Measurements from ENCODE around the gene RASGRF1.
A peak's percentile ranks its signal among the peaks of the same experiment; 100 is the strongest.

The RASGRF1 gene

DNA sequence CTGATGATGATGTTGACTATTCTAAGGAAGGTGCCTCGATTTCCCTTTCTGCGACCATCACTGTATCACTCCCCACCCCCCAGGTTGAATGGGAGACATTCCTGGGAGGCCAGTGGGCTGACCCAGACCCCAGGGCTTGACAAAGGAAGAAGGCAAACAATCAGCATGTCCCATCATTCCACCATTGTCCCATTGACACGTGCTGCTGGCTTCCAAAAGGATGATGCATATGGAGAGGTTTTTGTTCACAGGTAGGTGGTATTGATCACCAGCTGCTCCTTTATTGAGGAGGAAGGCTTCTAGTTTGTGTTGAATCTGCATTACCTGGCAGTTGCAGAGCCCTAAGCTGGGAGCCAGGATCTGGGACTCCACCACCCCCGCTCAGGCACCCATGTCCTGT lies 30.4 kb downstream of the RASGRF1 start:
- no peak for ATAC-seq
- Mint-ChIP-seq H3K27ac (peak overlapping the region in 1 of 2 donors; percentile 21), H3K4me1 (no peaks in the 10 kb centered on the region), H3K9me3 (no peaks in the 10 kb centered on the region), H3K27me3 (peaks cover 15% of the 10 kb centered on the region), H3K4me3 (no peak overlapping the region)
- no peak for DNase-seq

DNA sequence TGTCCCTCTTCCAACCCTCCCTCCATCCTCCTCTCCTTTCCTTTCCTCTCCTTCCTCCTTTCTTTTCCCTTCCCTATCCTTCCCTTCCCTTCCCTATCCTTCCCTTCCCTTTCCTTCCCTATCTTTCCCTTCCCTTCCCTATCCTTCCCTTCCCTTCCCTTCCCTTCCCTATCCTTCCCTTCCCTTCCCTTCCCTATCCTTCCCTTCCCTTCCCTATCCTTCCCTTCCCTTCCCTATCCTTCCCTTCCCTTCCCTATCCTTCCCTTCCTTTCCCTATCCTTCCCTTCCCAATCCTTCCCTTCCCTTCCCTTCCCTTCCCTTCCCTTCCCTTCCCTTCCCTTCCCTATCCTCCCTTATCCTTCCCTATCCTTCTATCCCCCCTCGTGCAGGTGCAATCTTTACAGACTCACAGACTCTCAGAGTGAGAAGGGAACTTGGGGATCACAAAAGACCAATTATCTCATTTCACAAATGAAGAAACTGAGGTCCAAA lies 31.5 kb downstream of the RASGRF1 start:
- no peak for DNase-seq
- H3K4me3 Mint-ChIP-seq = no peak overlapping the region
- H3K27ac Mint-ChIP-seq = no peak overlapping the region
- no peaks in the 10 kb centered on the region for H3K9me3 Mint-ChIP-seq
- no peak for ATAC-seq
- peaks cover 15% of the 10 kb centered on the region for H3K27me3 Mint-ChIP-seq
- H3K4me1 Mint-ChIP-seq = no peaks in the 10 kb centered on the region

DNA sequence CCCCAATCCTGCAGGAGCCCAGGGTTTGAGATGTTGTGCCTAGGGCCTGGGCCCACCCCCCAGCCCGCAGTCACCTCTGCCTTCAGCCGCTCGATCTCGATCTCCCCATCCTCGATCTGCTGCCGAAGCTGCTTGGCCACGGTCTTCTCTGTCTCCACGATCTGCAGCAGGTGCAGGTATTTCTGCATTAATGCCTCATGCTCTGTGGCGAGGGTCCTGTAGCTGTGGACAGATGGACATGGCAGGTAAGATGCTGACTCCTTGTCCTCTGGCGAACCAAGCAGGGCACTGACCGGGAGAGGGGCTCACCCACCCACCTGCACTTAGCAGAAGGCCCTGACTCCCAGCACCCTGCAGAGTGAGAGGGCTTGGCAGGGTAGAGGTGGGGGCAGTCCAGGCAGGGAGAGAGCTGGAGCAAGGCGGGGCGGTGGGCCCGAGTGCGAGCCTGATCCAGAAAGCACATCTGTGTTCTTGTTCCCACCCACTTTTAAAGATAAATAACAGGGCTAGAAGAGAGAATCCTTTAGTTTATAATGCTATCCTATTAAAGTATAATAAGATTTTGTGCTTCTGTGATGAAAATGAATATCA lies 32.2 kb downstream of the RASGRF1 start:
- ATAC-seq (no peak), DNase-seq (no peak)
- Mint-ChIP-seq H3K9me3 (no peaks in the 10 kb centered on the region), H3K4me3 (no peak overlapping the region), H3K27me3 (peaks cover 15% of the 10 kb centered on the region), H3K4me1 (no peaks in the 10 kb centered on the region), H3K27ac (no peak overlapping the region)

DNA sequence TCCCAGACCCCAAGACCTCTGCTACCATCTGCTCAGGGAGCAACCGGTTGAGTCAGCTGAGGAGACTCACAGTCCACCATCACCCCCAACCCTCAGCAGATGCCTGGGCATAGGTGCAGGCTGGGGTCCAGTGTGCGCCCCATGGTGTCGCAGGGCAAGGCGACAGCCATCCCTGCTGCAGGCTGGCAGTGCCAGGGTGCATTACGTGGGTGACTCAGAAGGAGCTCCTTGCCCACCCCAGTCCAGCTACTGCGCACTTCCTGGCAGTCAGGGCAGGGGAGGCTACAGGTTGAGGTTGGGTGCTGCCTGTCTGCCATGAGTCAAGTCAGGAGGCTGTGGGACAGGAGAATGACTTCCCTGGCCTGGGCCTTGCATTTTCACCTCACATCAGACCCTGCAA lies 33.5 kb downstream of the RASGRF1 start:
- Mint-ChIP-seq H3K4me3 (no peak overlapping the region), H3K27me3 (peaks cover 23% of the 10 kb centered on the region), H3K27ac (no peak overlapping the region), H3K9me3 (no peaks in the 10 kb centered on the region), H3K4me1 (no peaks in the 10 kb centered on the region)
- ATAC-seq (no peak), DNase-seq (no peak)

DNA sequence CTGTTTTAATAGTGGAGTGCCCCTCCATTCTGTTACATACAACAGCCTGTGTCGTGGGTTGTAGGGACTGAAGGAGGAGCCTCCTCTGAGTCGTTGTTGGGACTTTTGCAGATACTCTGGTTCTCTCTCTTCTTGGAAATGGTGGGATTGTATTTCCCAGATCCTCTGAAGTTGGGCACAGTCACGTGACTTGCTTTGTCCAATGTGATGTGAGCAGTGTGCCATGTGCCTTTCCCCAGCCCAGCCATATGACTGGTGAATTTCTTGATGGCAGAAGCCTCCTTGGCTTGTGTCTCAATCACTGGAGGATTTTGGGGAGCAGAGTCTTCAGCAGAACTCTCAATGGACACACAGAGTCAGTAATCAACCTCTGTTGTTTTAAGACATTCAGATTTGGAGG lies 36.2 kb downstream of the RASGRF1 start:
- H3K27me3 Mint-ChIP-seq = peaks cover 23% of the 10 kb centered on the region
- H3K27ac Mint-ChIP-seq = no peak overlapping the region

DNA sequence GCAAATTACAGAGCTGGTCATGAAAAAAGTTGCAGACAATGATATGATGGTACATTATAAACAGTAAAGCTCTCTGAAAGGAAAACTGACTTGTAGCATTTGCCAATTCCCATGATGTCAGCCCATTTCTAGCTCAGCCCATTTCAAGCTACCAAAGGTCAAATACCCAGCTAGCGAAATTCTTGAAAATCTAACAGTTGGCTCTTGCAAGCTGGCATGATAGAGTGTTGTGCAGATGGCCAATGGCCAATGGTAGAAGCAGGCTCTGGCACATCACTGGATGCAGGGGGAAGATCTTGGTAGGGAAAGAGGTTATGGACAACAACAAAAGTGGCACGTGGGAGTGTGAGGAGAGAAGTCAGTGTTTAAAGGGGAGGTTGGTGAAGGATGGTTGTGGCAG lies 36.7 kb downstream of the RASGRF1 start:
- Mint-ChIP-seq H3K9me3 (no peaks in the 10 kb centered on the region), H3K27me3 (peaks cover 27% of the 10 kb centered on the region), H3K4me3 (no peak overlapping the region), H3K27ac (peak overlapping the region in 1 of 2 donors; percentile 8), H3K4me1 (no peaks in the 10 kb centered on the region)
- DNase-seq (no peak), ATAC-seq (no peak)

More for the DNA sequence above, 36.2 kb downstream of the RASGRF1 start:
- no peaks in the 10 kb centered on the region for H3K9me3 Mint-ChIP-seq
- no peaks in the 10 kb centered on the region for H3K4me1 Mint-ChIP-seq
- no peak for DNase-seq
- H3K4me3 Mint-ChIP-seq = no peak overlapping the region
- no peak for ATAC-seq

DNA sequence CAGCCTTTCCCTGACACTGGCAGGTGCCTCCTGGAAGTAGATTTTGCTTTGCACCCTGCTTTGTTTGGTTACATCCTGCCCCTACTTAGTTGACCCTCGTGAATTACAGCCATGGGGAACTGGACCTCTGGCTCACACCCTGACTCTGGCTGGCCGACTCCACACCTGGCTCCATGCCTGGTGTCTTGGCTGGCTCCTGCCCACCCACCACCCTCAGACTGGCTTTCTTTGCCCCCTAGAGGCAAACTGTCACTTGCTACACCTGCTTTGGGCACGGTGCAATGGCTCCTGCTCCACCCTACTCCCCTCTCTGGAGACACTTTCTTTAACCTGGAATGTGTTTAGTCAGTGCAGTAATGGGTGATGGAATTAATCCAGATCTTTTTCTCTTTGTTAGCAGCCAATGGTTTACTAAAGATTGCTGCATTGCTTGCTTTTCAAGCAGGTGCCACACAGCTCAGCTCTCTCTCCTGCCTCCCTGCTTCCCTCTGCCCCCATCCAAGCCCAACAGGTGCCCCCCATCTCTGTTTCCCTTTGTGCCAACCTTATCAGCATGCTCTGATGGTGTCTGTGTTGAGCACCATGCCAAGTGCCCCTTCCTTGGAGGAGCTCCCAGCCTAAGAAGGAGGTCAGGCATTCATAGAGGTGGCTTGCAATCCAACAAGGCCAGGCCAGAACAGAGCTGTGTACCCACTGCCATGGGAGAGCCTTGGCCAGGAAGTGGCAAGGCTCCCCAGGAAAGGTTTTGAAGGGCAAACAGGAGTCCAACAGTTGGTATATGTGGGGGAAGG lies 38.4 kb downstream of the RASGRF1 start:
- Mint-ChIP-seq H3K27ac (no peak overlapping the region), H3K4me3 (no peak overlapping the region), H3K4me1 (no peaks in the 10 kb centered on the region), H3K9me3 (no peaks in the 10 kb centered on the region), H3K27me3 (peaks cover 29% of the 10 kb centered on the region)
- DNase-seq (no peak), ATAC-seq (no peak)

DNA sequence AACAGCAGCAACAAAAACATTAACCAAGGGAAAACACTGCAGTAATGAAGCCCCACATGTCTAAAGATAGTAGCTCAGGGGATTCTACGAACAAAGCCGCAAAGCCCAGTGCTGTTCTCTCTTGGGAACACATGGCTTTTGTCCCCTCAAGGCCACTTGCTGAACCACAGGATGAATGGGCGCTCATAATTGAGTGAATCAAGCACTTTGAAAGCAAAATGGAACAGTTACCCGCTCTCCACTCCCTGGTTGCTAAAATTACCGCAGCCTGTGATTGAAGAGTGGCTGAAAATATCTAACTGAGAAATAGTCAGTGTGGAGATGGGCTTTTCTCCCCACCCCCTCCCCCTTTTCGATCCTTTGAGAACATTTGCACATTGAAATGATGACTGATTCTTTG lies 39.6 kb downstream of the RASGRF1 start:
- Mint-ChIP-seq H3K4me3 (no peak overlapping the region), H3K27ac (no peak overlapping the region), H3K27me3 (peaks cover 20% of the 10 kb centered on the region), H3K9me3 (no peaks in the 10 kb centered on the region), H3K4me1 (no peaks in the 10 kb centered on the region)
- no peak for ATAC-seq
- no peak for DNase-seq

DNA sequence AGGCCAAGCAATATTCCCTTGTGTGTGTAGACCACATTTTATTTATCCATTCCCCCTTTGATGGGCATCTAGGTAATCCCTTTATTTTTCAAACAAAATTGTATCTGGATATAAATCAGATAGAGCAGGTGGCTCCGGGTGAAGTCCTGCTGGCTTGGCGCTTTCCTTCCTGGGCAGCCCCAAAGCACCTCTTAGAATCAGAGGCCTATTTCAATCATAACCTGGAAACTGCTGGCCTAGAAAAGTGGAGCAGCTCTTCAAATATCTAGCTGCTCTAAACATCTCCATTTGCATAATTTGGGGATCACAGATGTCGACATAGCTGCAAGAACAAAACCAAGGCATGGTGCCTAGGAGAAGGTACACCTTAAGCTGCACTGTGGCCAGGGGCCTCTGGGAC lies 40.2 kb downstream of the RASGRF1 start:
- no peak overlapping the region for H3K4me3 Mint-ChIP-seq
- ATAC-seq = no peak
- H3K9me3 Mint-ChIP-seq = no peaks in the 10 kb centered on the region
- no peaks in the 10 kb centered on the region for H3K4me1 Mint-ChIP-seq
- peaks cover 14% of the 10 kb centered on the region for H3K27me3 Mint-ChIP-seq
- DNase-seq = no peak
- no peak overlapping the region for H3K27ac Mint-ChIP-seq

DNA sequence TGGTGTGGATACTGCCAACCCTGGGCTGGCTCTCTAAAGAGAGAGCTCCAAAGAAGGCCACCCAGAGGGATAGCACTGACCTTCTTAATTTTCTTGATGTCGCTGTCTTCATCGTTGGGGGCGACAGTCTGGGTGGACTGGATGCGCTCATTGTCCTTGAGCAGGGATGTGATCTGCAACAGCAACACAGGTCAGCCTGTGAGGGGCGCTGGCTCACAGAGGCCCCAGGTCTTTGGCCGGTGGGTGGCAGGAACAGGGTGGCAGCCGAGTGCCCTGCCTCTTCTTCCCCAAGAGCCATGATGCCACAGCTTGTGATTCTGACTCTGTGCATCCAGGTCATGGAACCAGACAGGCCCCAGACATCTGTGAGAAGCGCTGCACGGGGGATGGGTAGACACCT lies 41.2 kb downstream of the RASGRF1 start:
- no peak overlapping the region for H3K4me3 Mint-ChIP-seq
- DNase-seq (no peak), ATAC-seq (no peak)
- no peaks in the 10 kb centered on the region for H3K4me1 Mint-ChIP-seq
- H3K27ac Mint-ChIP-seq = no peak overlapping the region
- peaks cover 0 to 1% of the 10 kb centered on the region in 2 donors for H3K9me3 Mint-ChIP-seq
- peaks cover 14% of the 10 kb centered on the region for H3K27me3 Mint-ChIP-seq

DNA sequence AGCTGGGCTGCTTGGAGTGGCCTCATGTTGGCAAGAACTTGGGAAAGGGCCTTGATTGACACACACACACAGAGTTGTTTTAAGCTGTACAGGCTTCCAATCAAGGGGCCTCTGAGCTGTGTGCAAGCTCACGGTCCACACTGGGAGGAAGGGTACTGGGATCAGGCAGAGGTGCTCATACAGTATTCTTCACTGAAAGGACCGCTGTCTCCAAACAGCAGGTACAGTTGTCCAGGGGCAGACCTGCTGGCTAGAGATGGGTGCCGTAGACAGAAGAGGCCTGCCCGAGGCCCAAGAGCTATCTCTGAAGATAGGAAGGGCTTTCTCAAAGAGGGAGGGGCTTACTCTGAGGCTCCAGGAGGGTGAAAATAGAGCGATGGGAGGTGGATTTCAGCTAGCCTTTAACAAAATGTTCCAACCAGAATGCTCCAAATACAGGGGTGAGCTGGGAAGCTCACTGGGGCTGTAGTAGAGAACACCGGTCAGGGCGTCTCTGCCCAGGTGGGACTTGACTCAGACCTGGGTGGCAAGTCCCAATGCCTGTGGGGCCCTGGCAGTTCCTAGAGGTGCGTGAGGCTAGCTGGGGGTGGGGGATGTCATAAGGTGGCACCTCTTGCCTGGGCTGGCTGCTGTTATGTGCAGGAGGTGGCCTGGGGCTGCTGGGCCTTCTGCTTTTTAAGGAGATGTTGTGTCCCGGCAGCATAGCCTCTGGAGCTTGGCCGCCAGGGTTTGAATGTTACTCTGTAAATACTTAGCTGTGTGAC lies 42.7 kb downstream of the RASGRF1 start:
- no peak overlapping the region for H3K4me3 Mint-ChIP-seq
- H3K27me3 Mint-ChIP-seq = peaks cover 13% of the 10 kb centered on the region
- H3K4me1 Mint-ChIP-seq = no peaks in the 10 kb centered on the region
- ATAC-seq (no peak), DNase-seq (no peak)
- no peak overlapping the region for H3K27ac Mint-ChIP-seq
- peaks cover 5 to 17% of the 10 kb centered on the region in 2 donors for H3K9me3 Mint-ChIP-seq

DNA sequence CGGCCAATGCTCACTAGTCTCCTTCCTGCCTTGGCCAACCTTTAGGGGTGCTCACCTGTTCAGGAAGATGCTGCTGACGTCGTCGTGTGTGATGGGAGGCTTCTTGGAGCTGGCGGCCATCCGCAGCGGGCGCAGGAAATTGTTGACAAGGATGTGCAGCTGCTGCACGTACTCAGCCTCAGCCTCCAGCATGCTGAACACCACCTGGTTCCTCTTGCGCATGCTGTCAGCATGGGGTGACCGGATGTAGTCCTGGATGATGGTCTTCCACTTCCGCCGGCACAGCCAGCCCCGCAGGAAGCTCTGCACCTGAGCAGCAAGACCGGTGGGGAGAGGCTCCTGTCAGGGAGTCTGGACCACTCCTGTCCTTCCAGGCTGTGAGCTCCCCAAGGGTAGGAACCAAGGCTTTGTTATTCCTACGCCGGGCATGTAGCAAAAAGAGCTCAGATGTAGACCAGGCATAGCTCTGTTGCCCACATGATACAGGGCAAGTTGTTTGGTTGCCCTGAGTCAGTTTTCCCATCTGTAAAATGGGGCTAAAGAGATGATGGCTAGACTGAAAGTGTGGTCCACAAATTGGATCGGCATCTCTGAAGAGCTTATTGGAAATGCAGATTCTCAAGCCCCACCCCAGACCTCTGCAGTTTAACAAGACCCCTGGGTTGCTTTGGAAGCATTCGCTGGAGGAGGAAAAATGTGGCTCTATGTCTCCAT lies 43.7 kb downstream of the RASGRF1 start:
- H3K27me3 Mint-ChIP-seq = peaks cover 11% of the 10 kb centered on the region
- no peak overlapping the region for H3K27ac Mint-ChIP-seq
- no peaks in the 10 kb centered on the region for H3K4me1 Mint-ChIP-seq
- H3K9me3 Mint-ChIP-seq = peaks cover 5 to 23% of the 10 kb centered on the region in 2 donors
- ATAC-seq = no peak
- no peak overlapping the region for H3K4me3 Mint-ChIP-seq
- no peak for DNase-seq

DNA sequence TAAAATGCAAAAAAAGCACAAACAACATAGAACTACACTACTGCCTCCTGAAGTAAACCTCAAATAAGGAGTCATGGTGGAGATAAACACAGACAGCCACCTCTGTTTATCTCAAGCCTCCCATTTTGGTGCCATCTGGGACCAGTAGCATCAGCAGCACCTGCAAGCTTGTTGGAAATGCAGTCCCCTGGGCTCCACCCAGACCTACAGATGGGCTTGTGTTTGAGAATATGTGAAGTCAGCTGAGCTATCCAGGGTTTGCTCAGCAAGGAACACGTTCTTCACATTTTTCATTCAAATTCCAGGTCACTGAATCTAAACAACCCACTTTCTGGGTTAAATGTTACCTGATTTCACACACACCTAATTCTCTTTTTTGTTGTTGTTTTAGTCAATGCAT lies 45.5 kb downstream of the RASGRF1 start:
- Mint-ChIP-seq H3K27me3 (peaks cover 27% of the 10 kb centered on the region), H3K9me3 (peaks cover 5 to 31% of the 10 kb centered on the region in 2 donors), H3K4me3 (no peak overlapping the region), H3K27ac (no peak overlapping the region), H3K4me1 (no peaks in the 10 kb centered on the region)
- ATAC-seq (no peak), DNase-seq (no peak)

DNA sequence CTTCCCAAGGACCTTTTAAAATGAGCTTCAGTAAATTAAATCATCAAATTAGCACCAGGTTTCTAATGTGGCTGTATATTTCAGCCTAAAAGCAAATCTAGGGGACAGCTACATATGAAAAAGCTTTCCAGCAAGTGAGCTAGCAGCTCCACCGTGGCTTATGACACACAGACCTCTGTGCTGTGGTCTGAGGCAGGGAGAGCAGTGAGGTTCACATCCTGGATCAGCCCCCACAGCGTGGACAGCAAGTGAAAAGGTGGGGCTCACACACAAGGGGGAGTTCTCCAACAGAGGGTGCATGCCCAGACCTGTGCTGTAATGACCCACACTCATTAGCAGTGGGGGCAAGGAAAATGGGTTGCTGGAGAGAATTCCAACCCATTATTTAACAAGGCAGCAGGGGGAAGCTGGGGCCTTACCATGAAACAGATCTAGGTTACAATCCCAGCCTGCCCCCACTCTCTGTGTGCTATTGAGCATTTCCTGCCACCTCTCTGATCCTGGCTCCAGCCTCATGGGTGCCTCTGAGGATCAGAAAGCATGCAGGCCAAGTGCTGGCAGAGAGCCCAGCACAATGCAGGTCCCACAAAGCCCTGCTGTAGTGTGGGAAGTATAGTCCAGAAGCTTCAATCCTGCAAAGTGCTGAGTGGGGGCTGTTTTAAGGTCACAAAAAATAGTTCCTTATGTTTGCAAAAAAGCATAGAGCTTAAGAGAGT lies 48.2 kb downstream of the RASGRF1 start:
- Mint-ChIP-seq H3K27me3 (peaks cover 25% of the 10 kb centered on the region), H3K4me1 (no peaks in the 10 kb centered on the region), H3K4me3 (no peak overlapping the region), H3K9me3 (peaks cover 5 to 31% of the 10 kb centered on the region in 2 donors), H3K27ac (no peak overlapping the region)
- ATAC-seq = no peak
- DNase-seq = no peak

DNA sequence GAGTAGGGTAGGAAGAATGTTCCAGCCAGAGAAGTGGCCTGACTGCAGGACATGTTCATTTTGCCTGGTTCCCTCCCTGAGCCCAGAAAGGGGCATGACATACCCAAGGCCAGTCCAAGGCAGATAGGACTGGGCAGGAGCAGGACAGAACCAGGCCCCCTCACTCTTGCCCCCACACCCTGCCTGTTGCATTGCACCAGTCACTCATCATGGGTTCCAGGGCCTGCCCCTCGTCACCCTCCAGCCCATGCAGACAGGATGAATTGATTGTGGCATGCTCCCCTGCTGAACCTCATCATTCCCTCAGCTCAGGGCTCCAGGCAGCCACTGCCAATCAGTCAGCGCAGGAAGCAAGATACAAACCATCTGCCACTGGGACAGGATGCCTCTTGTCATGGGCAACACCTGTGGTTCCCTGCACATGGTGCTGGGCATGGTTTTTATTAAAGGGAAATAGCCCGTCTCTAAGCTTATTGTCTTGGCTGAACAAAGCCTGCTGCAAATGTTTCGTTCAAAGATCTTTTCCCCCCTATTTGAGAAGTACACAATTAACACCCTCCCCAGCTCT lies 48.9 kb downstream of the RASGRF1 start:
- Mint-ChIP-seq H3K4me1 (no peaks in the 10 kb centered on the region), H3K27ac (no peak overlapping the region), H3K4me3 (no peak overlapping the region), H3K27me3 (peaks cover 31% of the 10 kb centered on the region), H3K9me3 (peaks cover 5 to 31% of the 10 kb centered on the region in 2 donors)
- DNase-seq (no peak), ATAC-seq (no peak)

Measured in stimulated activated naive CD8-positive, alpha-beta T cell treated with anti-CD3 and anti-CD28 coated beads, Interleukin-15, amount 100 ng/mL, for 72 hours (primary cell).